GM12878 (cell line): ENCODE measurements around the gene BCOR. TPM values are rescaled to one million over a fixed set of nuclear protein-coding genes. Genes with fewer than 3 reads are reported as not detected.

Experiments used
- ATAC-seq: fragments of 200-7000 bp; cut with Tn5 transposase; 3 replicates; pipeline ENCODE4 v1.9.1; 2020; ENCODE audit warnings: mild to moderate bottlenecking, moderate library complexity
- BruUV-seq: library from RNA; stranded (reverse); fragments of 400-500 nt; replicated peaks from 2 replicates; lab custom pipeline; 2021; lab: Mats Ljungman, UMichigan
- CTCF ChIA-PET: fragments of 300-600 bp; sonication (Branson Sonifier 250); formaldehyde crosslinking; extraction: SDS; loops from one replicate; lab custom pipeline; 2021; ENCODE audit warnings: inconsistent platforms; lab: Yijun Ruan, JAX
- POLR2A ChIA-PET: fragments of 350-600 bp; formaldehyde crosslinking; extraction: SDS; loops from one replicate; lab custom pipeline; 2021; ENCODE audit warnings: inconsistent platforms; lab: Charles Lee
- RAD21 ChIA-PET: fragments of 300-600 bp; sonication (Branson Sonifier 250); formaldehyde crosslinking; loops from one replicate; lab custom pipeline; 2023; ENCODE audit warnings: antibody characterized with exemption; ENCODE audit not compliant: unreplicated experiment; lab: Charles Lee
- SMC1A ChIA-PET: fragments of 300-600 bp; sonication (Branson Sonifier 250); formaldehyde crosslinking; loops from one replicate; lab custom pipeline; 2023; ENCODE audit not compliant: unreplicated experiment, uncharacterized antibody; lab: Charles Lee
- DNase-seq: peaks from one replicate; pipeline ENCODE4 v3.0.0-alpha.2; 2011; ENCODE audit warnings: low read depth, low spot score
- FAIRE-seq: peaks from 3 replicates; lab custom pipeline; 2011; peaks lifted over from hg19 to GRCh38; lab: Jason Lieb, UNC
- H2AFZ ChIP-seq: 2 replicates; pipeline ENCODE4 v1.6.0; 2011; ENCODE audit warnings: low read depth, low read length, control low read depth; ENCODE audit not compliant: control insufficient read depth
- H3K27ac ChIP-seq: 2 replicates; pipeline ENCODE4 v1.5.1; 2011; ENCODE audit warnings: control low read depth; ENCODE audit not compliant: control insufficient read depth, insufficient read depth
- H3K27me3 ChIP-seq, 2 experiments: replicated peaks in 1 of 2; 2 replicates each; pipeline versions ENCODE4 v1.6.0 to v1.6.1; 2011; ENCODE audit warnings: low read length in 1 of 2; ENCODE audit not compliant: control insufficient read depth in 2 of 2, insufficient read depth in 2 of 2
- H3K36me3 ChIP-seq, 2 experiments: 2 replicates each; pipeline ENCODE4 v1.5.1; 2011; ENCODE audit warnings: low read length in 1 of 2; ENCODE audit not compliant: control insufficient read depth in 2 of 2, insufficient read depth in 2 of 2
- H3K4me1 ChIP-seq: 2 replicates; pipeline ENCODE4 v1.6.1; 2011; ENCODE audit warnings: mild to moderate bottlenecking, low read length, moderate library complexity, mixed read lengths; ENCODE audit not compliant: control insufficient read depth, insufficient read depth
- H3K4me2 ChIP-seq: 2 replicates; pipeline ENCODE4 v1.6.0; 2011; ENCODE audit warnings: control low read depth; ENCODE audit not compliant: control insufficient read depth, insufficient read depth
- H3K4me3 ChIP-seq: fragments of 200-600 bp; sonication (generic); 2 replicates; pipeline ENCODE4 v1.5.1; 2016
- H3K79me2 ChIP-seq: 2 replicates; pipeline ENCODE4 v1.6.0; 2011; ENCODE audit warnings: low read length; ENCODE audit not compliant: control insufficient read depth, insufficient read depth
- H3K9ac ChIP-seq: 2 replicates; pipeline ENCODE4 v1.8.0; 2011; ENCODE audit warnings: low read length, control low read depth, mixed read lengths; ENCODE audit not compliant: control insufficient read depth, insufficient read depth
- H3K9me3 ChIP-seq: replicated peaks from 3 replicates; pipeline ENCODE4 v1.5.1; 2011; ENCODE audit warnings: mild to moderate bottlenecking, low read length; ENCODE audit not compliant: control insufficient read depth, insufficient read depth
- H4K20me1 ChIP-seq: 2 replicates; pipeline ENCODE4 v1.6.0; 2011; ENCODE audit not compliant: control insufficient read depth, insufficient read depth
- NR2C1 ChIP-seq: fragments of 450-650 bp; IDR thresholded peaks from 2 replicates; pipeline ENCODE4 v1.6.1; 2017; ENCODE audit warnings: antibody characterized with exemption, mild to moderate bottlenecking, moderate library complexity
- RUNX3 ChIP-seq: IDR thresholded peaks from 2 replicates; pipeline ENCODE4 v1.6.1; 2012; ENCODE audit warnings: low read length, inconsistent platforms
- SPI1 ChIP-seq: IDR thresholded peaks from 2 replicates; pipeline ENCODE4 v1.6.1; 2011; ENCODE audit warnings: low read depth, mild to moderate bottlenecking, low read length, moderate library complexity, borderline replicate concordance; ENCODE audit not compliant: insufficient read depth
- YY1 ChIP-seq: IDR thresholded peaks from 2 replicates; pipeline ENCODE4 v1.6.1; 2011; ENCODE audit warnings: low read depth, mild to moderate bottlenecking, low read length
- WGBS: methylation state at CpG from one replicate; pipeline ENCODE4 v1.1.6; 2016; ENCODE audit warnings: low lambda C conversion rate; ENCODE audit not compliant: insufficient replicate concordance, insufficient coverage; ENCODE audit errors: missing lambda C conversion rate; 5-methylcytosine and 5-hydroxymethylcytosine counted together
- in situ Hi-C: fragments of 300-500 bp; cut with MboI; formaldehyde crosslinking; loops from 9 replicates; pipeline ENCODE4 v1.14.3; 2018; ENCODE audit warnings: mixed read lengths
- intact Hi-C: fragments of 100-400 bp; cut with micrococcal nuclease; formaldehyde crosslinking; loops from one replicate; pipeline ENCODE4 v1.14.2; 2022; ENCODE audit not compliant: unreplicated experiment
- polyA plus RNA-seq, 11 experiments: library from polyadenylated mRNA; depleted of rRNA in 4 of 11; unstranded in 6 of 11; stranded (reverse) in 5 of 11; fragments of >200 nt; fragmentation: Nextera tagmentation in 4 of 11; fragmentation: Illumina TruSeq in 1 of 11; extraction: Ambion mirVana in 4 of 11; extraction: Trizol in 1 of 11; gene quantifications; 1 replicate in 1 of 11; 2 replicates in 10 of 11; pipeline versions ENCODE4 v1.2.1 to v1.2.3, GENCODE V29; 2011 to 2016; ENCODE audit warnings: inconsistent platforms in 2 of 11, missing spikeins in 2 of 11, low read depth in 1 of 11
- total RNA-seq, 4 experiments: library from RNA; depleted of rRNA in 3 of 4; stranded (reverse); fragments of >200 nt in 3 of 4; fragmentation: Illumina TruSeq in 1 of 4; extraction: Trizol in 1 of 4; gene quantifications; 2 replicates each; pipeline versions ENCODE4 v1.2.1 to v1.2.3, GENCODE V29; 2013 to 2021
- TF ChIP-seq, protein P1 (sequence below): fragments of 450-650 bp; IDR thresholded peaks from 2 replicates; pipeline ENCODE4 v1.6.1; 2017; ENCODE audit warnings: mild to moderate bottlenecking, low read depth, inconsistent platforms; ENCODE audit not compliant: poor library complexity, severe bottlenecking

Gene BCOR
- total and polyA plus RNA-seq, 10 of the 15 experiments (the other 5 are each of a cell fraction or from before 2014, with no cell fraction given) = 5.1 to 16.4 (median 10.1) TPM

DNA sequence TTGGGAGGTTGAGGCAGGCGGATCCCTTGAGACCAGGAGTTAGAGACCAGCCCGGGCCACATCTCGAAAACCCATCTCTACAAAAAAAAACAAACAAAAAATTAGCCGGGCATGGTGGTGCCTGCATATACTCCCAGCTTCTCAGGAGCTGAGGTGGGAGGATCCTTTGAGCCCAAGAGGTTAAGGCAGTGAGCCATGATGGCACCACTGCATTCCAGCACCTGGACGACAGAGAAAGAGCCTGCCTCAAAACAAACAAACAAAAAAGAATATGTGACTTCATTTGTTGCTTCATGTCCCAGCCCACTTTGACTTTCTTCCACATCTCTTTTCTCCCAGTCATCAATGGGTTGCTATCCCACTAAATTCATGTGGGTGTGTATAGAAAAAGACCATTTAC lies 79.7 kb downstream of the BCOR start:
- 62% methylated on average over 5 of the region's 5 CpGs for WGBS
- Histone ChIP-seq H3K79me2 (no peaks in the 10 kb centered on the region), H3K4me2 (no peak overlapping the region), H3K27me3 (no peaks in the 10 kb centered on the region), H3K9ac (no peak overlapping the region), H3K4me3 (no peak overlapping the region), H3K27ac (no peak overlapping the region), H2AFZ (no peak overlapping the region), H3K4me1 (peaks cover 8% of the 10 kb centered on the region; the same call in 1 of the 2 replicates), H3K36me3 (no peaks in the 10 kb centered on the region), H4K20me1 (no peaks in the 10 kb centered on the region), H3K9me3 (peaks cover 11% of the 10 kb centered on the region)
- ATAC-seq = no peak
- ChIA-PET RAD21 (no interaction called here), SMC1A (no interaction called here), POLR2A (no interaction called here), CTCF (no interaction called here)
- intact Hi-C loops = loop anchor here (10.0 kb wide), 1 partner anchor 203 kb away; no protein-coding TSS in a partner anchor
- FAIRE-seq = no peak
- no TSS peak for BruUV-seq
- DNase-seq = no peak
- TF ChIP-seq, protein P1, sequence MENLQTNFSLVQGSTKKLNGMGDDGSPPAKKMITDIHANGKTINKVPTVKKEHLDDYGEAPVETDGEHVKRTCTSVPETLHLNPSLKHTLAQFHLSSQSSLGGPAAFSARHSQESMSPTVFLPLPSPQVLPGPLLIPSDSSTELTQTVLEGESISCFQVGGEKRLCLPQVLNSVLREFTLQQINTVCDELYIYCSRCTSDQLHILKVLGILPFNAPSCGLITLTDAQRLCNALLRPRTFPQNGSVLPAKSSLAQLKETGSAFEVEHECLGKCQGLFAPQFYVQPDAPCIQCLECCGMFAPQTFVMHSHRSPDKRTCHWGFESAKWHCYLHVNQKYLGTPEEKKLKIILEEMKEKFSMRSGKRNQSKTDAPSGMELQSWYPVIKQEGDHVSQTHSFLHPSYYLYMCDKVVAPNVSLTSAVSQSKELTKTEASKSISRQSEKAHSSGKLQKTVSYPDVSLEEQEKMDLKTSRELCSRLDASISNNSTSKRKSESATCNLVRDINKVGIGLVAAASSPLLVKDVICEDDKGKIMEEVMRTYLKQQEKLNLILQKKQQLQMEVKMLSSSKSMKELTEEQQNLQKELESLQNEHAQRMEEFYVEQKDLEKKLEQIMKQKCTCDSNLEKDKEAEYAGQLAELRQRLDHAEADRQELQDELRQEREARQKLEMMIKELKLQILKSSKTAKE = no peak
- TF ChIP-seq, all 136 proteins: peak for 0
- in situ Hi-C loops = no loop called here

DNA sequence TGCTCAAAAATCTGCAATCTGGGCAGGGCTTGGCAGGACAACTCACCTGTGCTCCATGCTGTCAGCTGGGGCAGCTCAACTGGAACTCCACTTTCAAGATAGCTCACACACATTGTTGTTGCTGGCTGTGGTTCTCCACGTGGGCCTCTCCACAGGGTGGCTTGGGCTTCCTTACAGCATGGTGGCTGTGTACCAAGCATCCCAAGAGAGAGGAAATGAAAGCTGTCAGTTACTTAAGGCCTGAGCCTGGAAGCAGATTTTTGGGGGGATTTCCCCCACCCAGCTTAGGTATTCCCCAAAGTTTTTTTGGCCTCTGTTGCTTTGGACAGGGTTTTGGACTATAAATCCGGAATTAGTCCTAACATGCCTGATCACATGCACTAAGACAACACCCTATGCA lies 81.0 kb downstream of the BCOR start:
- Histone ChIP-seq H3K27me3 (no peaks in the 10 kb centered on the region), H2AFZ (no peak overlapping the region), H3K79me2 (no peaks in the 10 kb centered on the region), H3K9ac (no peak overlapping the region), H4K20me1 (no peaks in the 10 kb centered on the region), H3K36me3 (no peaks in the 10 kb centered on the region), H3K9me3 (peaks cover 11% of the 10 kb centered on the region), H3K4me1 (peaks cover 5% of the 10 kb centered on the region; the same call in 1 of the 2 replicates), H3K4me3 (no peak overlapping the region), H3K27ac (no peak overlapping the region), H3K4me2 (no peak overlapping the region)
- TF ChIP-seq YY1 (peak; percentile 84), SPI1 (peak; percentile 38; the same call in 1 of the 2 replicates), NR2C1 (no peak), RUNX3 (0 out of 2 replicates have a peak, but pooled peaks have one; percentile 13)
- CTCF ChIA-PET = no interaction called here
- SMC1A ChIA-PET = no interaction called here
- in situ Hi-C loops (no loop called here), intact Hi-C loops (loop anchor here (10.0 kb wide), 1 partner anchor 202 kb away; no protein-coding TSS in a partner anchor)
- RAD21 ChIA-PET = interaction anchor here (0.8 kb wide), 2 partner anchors 82 to 203 kb away, joined by 4 to 5 read pairs; no protein-coding TSS in a partner anchor
- FAIRE-seq (no peak), DNase-seq (no peak), ATAC-seq (no peak)
- WGBS = 18% methylated on average over 2 of the region's 2 CpGs
- POLR2A ChIA-PET = no interaction called here
- BruUV-seq = no TSS peak
